ENCODE data around the gene KRT78. TPM values are rescaled to one million over a fixed set of nuclear protein-coding genes. Genes with fewer than 3 reads are reported as not detected.

Gene KRT78
- total and polyA plus RNA-seq, 2 of the 13 experiments (the other 11 are each of a cell fraction or from before 2014, with no cell fraction given) = not detected

- no peak for TF ChIP-seq ZBTB10 (CRISPR knock-in tag; IDR thresholded peaks at IDR 0.05; ENCODE audit: borderline replicate concordance)
- TF ChIP-seq CCDC6 (CRISPR knock-in tag; IDR thresholded peaks at IDR 0.05) = no peak
- no peak for TF ChIP-seq GMEB1 (CRISPR knock-in tag; IDR thresholded peaks at IDR 0.05; ENCODE audit: borderline replicate concordance)
- TF ChIP-seq ZBTB46 (CRISPR knock-in tag; IDR thresholded peaks at IDR 0.05; ENCODE audit: borderline replicate concordance) = no peak
Measured at GRCh38 chr12:52805739-52806138, 43.1 kb downstream of the KRT78 start (continued).

GRCh38 chr12:52805000-52805399 lies 43.8 kb downstream of the KRT78 start:
- WGBS (ENCODE audit: low lambda C conversion rate) = 0% methylated on average over 1 of the region's 1 CpG
- Histone ChIP-seq H3K4me1 (ENCODE audit: insufficient read depth, low read length) (no peaks in the 10 kb centered on the region), H3K4me2 (ENCODE audit: low read depth, low read length) (no peak overlapping the region), H3K9ac (ENCODE audit: insufficient read depth, low read depth, low read length) (no peak overlapping the region), H3K27me3 (ENCODE audit: control insufficient read depth in 1 of 2, insufficient read depth in 2 of 2, low read length in 2 of 2) (peaks cover 1 to 18% of the 10 kb centered on the region in 2 experiments; a peak in 4 of 5 replicates), H4K20me1 (ENCODE audit: insufficient read depth, low read length) (no peaks in the 10 kb centered on the region), H3K79me2 (ENCODE audit: insufficient read depth, low read length) (no peaks in the 10 kb centered on the region), H3K27ac (ENCODE audit: extremely low read length, insufficient read depth, low read length) (no peak overlapping the region), H3K4me3 (replicated peaks in 1 of 3; ENCODE audit: insufficient read depth in 1 of 3, low read depth in 2 of 3, low read length in 3 of 3) (no peak overlapping the region), H3K36me3 (replicated peaks in 1 of 2; ENCODE audit: control insufficient read depth in 1 of 2, insufficient read depth in 2 of 2, low read length in 2 of 2) (no peaks in the 10 kb centered on the region), H3K9me3 (ENCODE audit: low read length) (no peaks in the 10 kb centered on the region), H2AFZ (ENCODE audit: low read length) (no peak overlapping the region)
- intact Hi-C loops (cut with micrococcal nuclease; ENCODE audit: unreplicated experiment) (no loop called here), in situ Hi-C loops (cut with HindIII; ENCODE audit: extremely low pct_ligation_motif_present, low pct_unique_long_range_greater_than_20kb) (no loop called here)
- ATAC-seq (no peak), DNase-seq (ENCODE audit: low spot score) (no peak), FAIRE-seq (no peak)
- ChIA-PET POLR2A (no interaction called here), CTCF (ENCODE audit: low intra/inter-chr PET ratio, low total read pairs) (no interaction called here)
- no peak for TF ChIP-seq HNF1B (CRISPR knock-in tag; IDR thresholded peaks at IDR 0.05)
- TF ChIP-seq ZNF629 (CRISPR knock-in tag; conservative IDR thresholded peaks at IDR 0.05) = no peak
- TF ChIP-seq DBP (CRISPR knock-in tag; IDR thresholded peaks at IDR 0.05; ENCODE audit: not compliant biosample characterization) = no peak
- no TSS peak for BruUV-seq (replicated peaks)
